GM23338 (cell line): ENCODE measurements around the gene GJA4. TPM values are rescaled to one million over a fixed set of nuclear protein-coding genes. Genes with fewer than 3 reads are reported as not detected.

Experiments
- ATAC-seq: fragments of 200-7000 bp; cut with Tn5 transposase; 3 replicates; pipeline ENCODE4 v1.9.1; 2020
- DNase-seq: peaks from one replicate; pipeline ENCODE4 v3.0.0-alpha.2; 2015; ENCODE audit warnings: low spot score
- H2AFZ ChIP-seq: fragments of 200-600 bp; sonication (generic); 2 replicates; pipeline ENCODE4 v1.8.0; 2016; ENCODE audit warnings: antibody characterized with exemption, mild to moderate bottlenecking, moderate library complexity
- H3F3A ChIP-seq: fragments of 200-600 bp; sonication (generic); replicated peaks from 2 replicates; pipeline ENCODE4 v1.8.0; 2017; ENCODE audit warnings: antibody characterized with exemption, mixed run types, low read depth
- H3K27ac ChIP-seq: fragments of 200-600 bp; sonication (generic); 2 replicates; pipeline ENCODE4 v1.6.1; 2016; ENCODE audit warnings: low read depth
- H3K27me3 ChIP-seq: fragments of 200-600 bp; sonication (generic); 2 replicates; pipeline ENCODE4 v1.8.0; 2016; ENCODE audit warnings: mild to moderate bottlenecking, mixed run types, moderate library complexity; ENCODE audit not compliant: insufficient read depth
- H3K36me3 ChIP-seq: fragments of 200-600 bp; sonication (generic); 2 replicates; pipeline ENCODE4 v1.8.0; 2016; ENCODE audit warnings: mild to moderate bottlenecking; ENCODE audit not compliant: insufficient read depth
- H3K4me1 ChIP-seq: fragments of 200-600 bp; sonication (generic); 2 replicates; pipeline ENCODE4 v1.8.0; 2016; ENCODE audit warnings: mild to moderate bottlenecking, moderate library complexity; ENCODE audit not compliant: insufficient read depth
- H3K4me2 ChIP-seq: fragments of 200-600 bp; sonication (generic); 2 replicates; pipeline ENCODE4 v1.7.1; 2017; ENCODE audit warnings: mixed run types
- H3K4me3 ChIP-seq: fragments of 200-600 bp; sonication (generic); 2 replicates; pipeline ENCODE4 v1.6.1; 2016; ENCODE audit warnings: mixed run types
- H3K79me2 ChIP-seq: fragments of 200-600 bp; sonication (generic); replicated peaks from 2 replicates; pipeline ENCODE4 v1.8.0; 2017; ENCODE audit warnings: mild to moderate bottlenecking; ENCODE audit not compliant: insufficient read depth
- H3K9me2 ChIP-seq: fragments of 200-600 bp; sonication (generic); 2 replicates; pipeline ENCODE4 v1.8.0; 2017; ENCODE audit not compliant: insufficient read depth
- H4K20me1 ChIP-seq: fragments of 200-600 bp; sonication (generic); replicated peaks from 2 replicates; pipeline ENCODE4 v1.8.0; 2017; ENCODE audit warnings: mild to moderate bottlenecking; ENCODE audit not compliant: insufficient read depth
- H3K27ac Mint-ChIP-seq: 2 replicates; pipeline ENCODE4 v1.8.0; 2020; ENCODE audit warnings: inconsistent platforms, mild to moderate bottlenecking, moderate library complexity, mixed read lengths
- H3K27me3 Mint-ChIP-seq: 3 replicates; pipeline ENCODE4 v1.8.0; 2022; ENCODE audit warnings: low read depth, mild to moderate bottlenecking, moderate library complexity, mixed read lengths, inconsistent platforms; ENCODE audit not compliant: insufficient read depth, poor library complexity
- H3K36me3 Mint-ChIP-seq: 3 replicates; pipeline ENCODE4 v1.8.0; 2021; ENCODE audit warnings: low read depth, mild to moderate bottlenecking, inconsistent platforms, moderate library complexity, mixed read lengths
- H3K4me1 Mint-ChIP-seq: 3 replicates; pipeline ENCODE4 v1.8.0; 2020; ENCODE audit warnings: mild to moderate bottlenecking, inconsistent platforms, mixed read lengths
- H3K4me3 Mint-ChIP-seq: 3 replicates; pipeline ENCODE4 v1.8.0; 2021; ENCODE audit warnings: moderate library complexity, mild to moderate bottlenecking, inconsistent platforms, mixed read lengths
- H3K9me3 Mint-ChIP-seq: 3 replicates; pipeline ENCODE4 v1.8.0; 2020; ENCODE audit warnings: moderate library complexity, mild to moderate bottlenecking, inconsistent platforms, mixed read lengths
- EZH2 ChIP-seq: fragments of 200-600 bp; sonication (generic); IDR thresholded peaks from one replicate; pipeline ENCODE4 v1.8.0; 2017; ENCODE audit warnings: antibody characterized with exemption, mild to moderate bottlenecking, low read depth; ENCODE audit not compliant: unreplicated experiment
- EZH2phosphoT487 ChIP-seq: fragments of 200-600 bp; sonication (generic); IDR thresholded peaks from one replicate; pipeline ENCODE4 v1.8.1; 2018; ENCODE audit warnings: antibody characterized with exemption; ENCODE audit not compliant: unreplicated experiment
- JUNB ChIP-seq: IDR thresholded peaks from one replicate; pipeline ENCODE4 v1.6.1; 2016; ENCODE audit warnings: antibody characterized with exemption; ENCODE audit not compliant: unreplicated experiment
- NANOG ChIP-seq: IDR thresholded peaks from 2 replicates; pipeline ENCODE4 v1.6.1; 2016; ENCODE audit warnings: antibody characterized with exemption, borderline replicate concordance
- POLR2AphosphoS5 ChIP-seq: IDR thresholded peaks from 2 replicates; pipeline ENCODE4 v1.6.1; 2016; ENCODE audit warnings: antibody characterized with exemption, low read depth
- STAT1 ChIP-seq: IDR thresholded peaks from one replicate; pipeline ENCODE4 v1.6.1; 2016; ENCODE audit warnings: antibody characterized with exemption; ENCODE audit not compliant: unreplicated experiment
- polyA plus RNA-seq: library from polyadenylated mRNA; unstranded; fragments of >200 nt; fragmentation: Nextera tagmentation; extraction: Ambion mirVana; gene quantifications from 2 replicates; pipeline ENCODE4 v1.2.1, GENCODE V29; 2016
- total RNA-seq: library from RNA; depleted of rRNA; stranded (reverse); fragments of >200 nt; shearing (Covaris generic); gene quantifications from 2 replicates; pipeline ENCODE4 v1.2.3, GENCODE V29; 2014
- TF ChIP-seq, protein P1 (sequence below), 2 experiments: fragments of 200-600 bp in 1 of 2; sonication (generic) in 1 of 2; conservative IDR thresholded peaks; 2 replicates each; pipeline versions ENCODE4 v1.5.1 to v1.6.1; 2016 to 2017; ENCODE audit warnings: antibody characterized with exemption in 2 of 2, low read depth in 2 of 2, mild to moderate bottlenecking in 2 of 2, moderate library complexity in 1 of 2

Gene GJA4
- total and polyA plus RNA-seq, 2 experiments from 2014 or later = 0.95 to 2.2 TPM

DNA sequence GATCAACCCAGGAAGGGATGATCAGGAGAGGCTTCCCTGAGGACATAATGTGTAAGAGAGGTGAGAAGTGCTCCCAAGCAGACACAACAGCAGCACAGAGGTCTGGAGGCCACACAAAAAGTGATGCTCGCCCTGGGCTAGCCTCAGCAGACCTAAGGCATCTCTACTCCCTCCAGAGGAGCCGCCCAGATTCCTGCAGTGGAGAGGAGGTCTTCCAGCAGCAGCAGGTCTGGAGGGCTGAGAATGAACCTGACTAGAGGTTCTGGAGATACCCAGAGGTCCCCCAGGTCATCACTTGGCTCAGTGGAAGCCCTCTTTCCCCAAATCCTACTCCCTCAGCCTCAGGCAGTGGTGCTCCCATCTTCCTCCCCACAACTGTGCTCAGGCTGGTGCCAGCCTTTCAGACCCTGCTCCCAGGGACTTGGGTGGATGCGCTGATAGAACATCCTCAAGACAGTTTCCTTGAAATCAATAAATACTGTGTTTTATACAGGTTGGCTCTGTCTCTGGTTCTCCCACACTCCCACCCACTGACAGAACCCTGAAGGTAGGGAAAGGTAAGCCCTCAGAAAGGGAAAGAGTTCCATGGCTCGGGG, 6.8 kb upstream of the GJA4 start (continued):
- TF ChIP-seq, protein P1, sequence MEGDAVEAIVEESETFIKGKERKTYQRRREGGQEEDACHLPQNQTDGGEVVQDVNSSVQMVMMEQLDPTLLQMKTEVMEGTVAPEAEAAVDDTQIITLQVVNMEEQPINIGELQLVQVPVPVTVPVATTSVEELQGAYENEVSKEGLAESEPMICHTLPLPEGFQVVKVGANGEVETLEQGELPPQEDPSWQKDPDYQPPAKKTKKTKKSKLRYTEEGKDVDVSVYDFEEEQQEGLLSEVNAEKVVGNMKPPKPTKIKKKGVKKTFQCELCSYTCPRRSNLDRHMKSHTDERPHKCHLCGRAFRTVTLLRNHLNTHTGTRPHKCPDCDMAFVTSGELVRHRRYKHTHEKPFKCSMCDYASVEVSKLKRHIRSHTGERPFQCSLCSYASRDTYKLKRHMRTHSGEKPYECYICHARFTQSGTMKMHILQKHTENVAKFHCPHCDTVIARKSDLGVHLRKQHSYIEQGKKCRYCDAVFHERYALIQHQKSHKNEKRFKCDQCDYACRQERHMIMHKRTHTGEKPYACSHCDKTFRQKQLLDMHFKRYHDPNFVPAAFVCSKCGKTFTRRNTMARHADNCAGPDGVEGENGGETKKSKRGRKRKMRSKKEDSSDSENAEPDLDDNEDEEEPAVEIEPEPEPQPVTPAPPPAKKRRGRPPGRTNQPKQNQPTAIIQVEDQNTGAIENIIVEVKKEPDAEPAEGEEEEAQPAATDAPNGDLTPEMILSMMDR (conservative IDR thresholded peaks at IDR 0.05; ENCODE audit: low read depth in 2 of 2) = no peak
- TF ChIP-seq POLR2AphosphoS5 (no peak), JUNB (no peak), NANOG (no peak), EZH2phosphoT487 (no peak), EZH2 (no peak), STAT1 (no peak)

DNA sequence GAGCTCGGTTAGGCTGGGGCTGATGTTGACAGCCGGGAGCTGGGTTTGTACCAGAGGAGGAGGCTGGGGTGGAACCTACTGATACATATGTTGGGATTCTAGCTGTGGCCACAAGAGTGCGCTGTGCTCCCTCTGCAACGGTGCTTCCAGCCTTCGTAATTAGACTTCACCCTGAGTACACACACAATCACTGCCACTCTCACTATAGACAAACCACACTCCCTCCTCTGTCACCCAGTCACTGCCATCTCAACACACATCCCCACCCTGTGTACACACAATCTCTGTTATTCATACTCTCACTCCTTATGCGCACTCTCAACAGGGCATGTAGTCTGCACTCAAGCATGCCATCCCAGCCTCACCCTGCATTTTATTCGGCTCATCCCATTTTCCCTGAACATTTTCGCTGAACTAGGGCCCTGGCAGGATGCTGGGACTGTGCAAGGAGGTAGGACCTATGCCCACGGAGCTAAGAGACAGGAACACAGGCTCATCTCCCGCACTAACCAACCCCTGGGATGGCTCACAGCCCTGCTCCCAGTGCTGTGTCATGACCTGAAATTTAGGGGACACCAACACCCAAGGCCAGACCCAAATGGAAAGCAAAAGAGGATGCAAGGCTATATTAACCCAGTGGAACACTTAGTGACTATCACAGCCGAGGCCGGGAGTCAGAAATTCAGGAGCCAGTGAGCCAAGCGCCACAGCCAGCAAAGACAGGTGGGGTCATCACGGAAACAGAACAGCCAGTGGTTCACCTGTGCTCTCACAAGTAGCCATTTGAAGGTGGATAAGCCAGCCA, 6.1 kb upstream of the GJA4 start:
- Histone ChIP-seq H3K36me3 (no peaks in the 10 kb centered on the region), H4K20me1 (no peaks in the 10 kb centered on the region), H2AFZ (no peak overlapping the region), H3F3A (no peaks in the 10 kb centered on the region), H3K27ac (no peak overlapping the region), H3K4me1 (no peaks in the 10 kb centered on the region; the same call in 1 of the 2 replicates), H3K9me2 (no peaks in the 10 kb centered on the region), H3K79me2 (no peaks in the 10 kb centered on the region), H3K4me3 (no peak overlapping the region), H3K27me3 (peaks cover 15% of the 10 kb centered on the region), H3K4me2 (no peak overlapping the region)
- Mint-ChIP-seq H3K27me3 (peaks cover 24% of the 10 kb centered on the region), H3K36me3 (no peaks in the 10 kb centered on the region), H3K27ac (no peak overlapping the region), H3K4me1 (peaks cover 5% of the 10 kb centered on the region), H3K9me3 (no peaks in the 10 kb centered on the region), H3K4me3 (no peak overlapping the region)
- ATAC-seq (peak; percentile 62), DNase-seq (peak; percentile 89)
- TF ChIP-seq EZH2 = no peak
- TF ChIP-seq, protein P1 (conservative IDR thresholded peaks at IDR 0.05; ENCODE audit: low read depth in 2 of 2) = peak; percentile 70 to 95
